Measurements from ENCODE around the gene KLHDC3. TPM values are rescaled to one million over a fixed set of nuclear protein-coding genes. Genes with fewer than 3 reads are reported as not detected.

Gene KLHDC3
- total RNA-seq, 2 donors from 2014 or later = 29.7 to 44.6 TPM

DNA sequence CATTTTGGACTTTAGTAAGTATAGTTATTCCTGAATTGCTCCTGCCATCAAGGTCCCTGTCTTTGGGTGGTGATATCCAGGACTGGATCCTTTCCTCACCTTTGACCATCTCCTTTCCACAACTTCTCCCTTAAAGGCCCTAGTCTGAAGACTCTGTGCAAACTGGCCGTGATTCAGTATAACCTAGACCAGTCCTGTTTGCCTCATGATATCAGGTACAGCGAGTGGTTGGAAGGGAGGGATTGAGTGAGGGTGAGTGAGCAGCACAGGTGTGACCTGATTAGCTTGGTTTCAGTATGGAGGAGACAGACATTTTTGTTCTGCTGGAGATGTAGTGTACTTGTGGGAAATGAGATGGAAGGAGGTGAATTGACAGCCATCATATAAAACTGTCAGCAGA is 5.1 kb downstream of the KLHDC3 start:
- intact Hi-C loops (cut with DNase I) = loop anchor here (5.0 kb wide), 1 partner anchor 38 kb away; the partner anchor contains the start of genes KLC4 and MRPL2
- Histone ChIP-seq H3K36me3 (replicated peaks in 1 of 2; ENCODE audit: insufficient read depth in 1 of 2, low read depth in 2 of 2) (peaks cover 0 to 2% of the 10 kb centered on the region in 2 donors), H3K27ac (no peak overlapping the region), H3K4me1 (peaks cover 60% of the 10 kb centered on the region), H3K9me3 (no peaks in the 10 kb centered on the region), H3K27me3 (no peaks in the 10 kb centered on the region), H3K4me3 (no peak overlapping the region)
- no peak for TF ChIP-seq POLR2A (IDR thresholded peaks at IDR 0.05)
- TF ChIP-seq CTCF (IDR thresholded peaks at IDR 0.05) = no peak
- 64 to 71% methylated on average over 2 of the region's 2 CpGs for WGBS, 2 donors
- no peak for DNase-seq
- ATAC-seq = no peak

GRCh38 chr6:43020052-43020705 is 6.1 kb downstream of the KLHDC3 start:
- Histone ChIP-seq H3K36me3 (replicated peaks in 1 of 2; ENCODE audit: insufficient read depth in 1 of 2, low read depth in 2 of 2) (peaks cover 0 to 5% of the 10 kb centered on the region in 2 donors), H3K9me3 (no peaks in the 10 kb centered on the region), H3K27ac (peak overlapping the region in 3 of 4 donors; percentile 71 to 86 (median 86)), H3K4me1 (peaks cover 57% of the 10 kb centered on the region), H3K27me3 (no peaks in the 10 kb centered on the region), H3K4me3 (no peak overlapping the region)
- ATAC-seq (no peak), DNase-seq (no peak)
- TF ChIP-seq CTCF (IDR thresholded peaks at IDR 0.05) (no peak), POLR2A (IDR thresholded peaks at IDR 0.05) (no peak)
- 91 to 95% methylated on average over 3 of the region's 3 CpGs for WGBS, 2 donors
- intact Hi-C loops (cut with DNase I) = no loop called here

DNA sequence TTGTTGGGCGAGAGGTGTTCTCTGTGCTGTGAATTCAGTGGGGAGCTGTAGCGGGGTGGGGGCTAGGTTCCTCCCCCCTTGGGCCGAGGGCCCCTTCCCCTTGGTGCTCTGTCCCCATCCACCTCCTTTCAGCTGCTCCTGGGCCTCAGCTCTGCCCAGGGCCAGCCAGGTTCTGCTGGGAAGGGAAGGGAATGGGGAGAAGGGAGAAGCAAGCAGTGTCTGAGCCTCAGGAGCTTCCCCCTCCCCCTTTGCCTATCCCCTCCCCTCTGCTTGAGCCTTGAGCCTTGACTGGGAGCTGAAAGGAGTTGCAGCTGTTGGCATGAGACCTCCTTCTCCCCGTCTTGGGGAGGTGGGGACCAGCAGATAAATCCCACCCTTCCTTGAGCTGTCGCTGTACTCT is 6.8 kb downstream of the KLHDC3 start:
- intact Hi-C loops (cut with DNase I) = no loop called here
- H3K4me1 ChIP-seq = peaks cover 52% of the 10 kb centered on the region
- H3K27ac ChIP-seq = peak overlapping the region; percentile 71 to 86 (median 80)
- peak; percentile 20 for ATAC-seq
- H3K9me3 ChIP-seq = no peaks in the 10 kb centered on the region
- H3K27me3 ChIP-seq = no peaks in the 10 kb centered on the region
- H3K4me3 ChIP-seq = peak overlapping the region; percentile 75 to 86
- no peak for TF ChIP-seq CTCF (IDR thresholded peaks at IDR 0.05)
- H3K36me3 ChIP-seq (replicated peaks in 1 of 2; ENCODE audit: insufficient read depth in 1 of 2, low read depth in 2 of 2) = peaks cover 0 to 6% of the 10 kb centered on the region in 2 donors
- WGBS, 2 donors = 47 to 50% methylated on average over 5 of the region's 5 CpGs
- DNase-seq = no peak

DNA sequence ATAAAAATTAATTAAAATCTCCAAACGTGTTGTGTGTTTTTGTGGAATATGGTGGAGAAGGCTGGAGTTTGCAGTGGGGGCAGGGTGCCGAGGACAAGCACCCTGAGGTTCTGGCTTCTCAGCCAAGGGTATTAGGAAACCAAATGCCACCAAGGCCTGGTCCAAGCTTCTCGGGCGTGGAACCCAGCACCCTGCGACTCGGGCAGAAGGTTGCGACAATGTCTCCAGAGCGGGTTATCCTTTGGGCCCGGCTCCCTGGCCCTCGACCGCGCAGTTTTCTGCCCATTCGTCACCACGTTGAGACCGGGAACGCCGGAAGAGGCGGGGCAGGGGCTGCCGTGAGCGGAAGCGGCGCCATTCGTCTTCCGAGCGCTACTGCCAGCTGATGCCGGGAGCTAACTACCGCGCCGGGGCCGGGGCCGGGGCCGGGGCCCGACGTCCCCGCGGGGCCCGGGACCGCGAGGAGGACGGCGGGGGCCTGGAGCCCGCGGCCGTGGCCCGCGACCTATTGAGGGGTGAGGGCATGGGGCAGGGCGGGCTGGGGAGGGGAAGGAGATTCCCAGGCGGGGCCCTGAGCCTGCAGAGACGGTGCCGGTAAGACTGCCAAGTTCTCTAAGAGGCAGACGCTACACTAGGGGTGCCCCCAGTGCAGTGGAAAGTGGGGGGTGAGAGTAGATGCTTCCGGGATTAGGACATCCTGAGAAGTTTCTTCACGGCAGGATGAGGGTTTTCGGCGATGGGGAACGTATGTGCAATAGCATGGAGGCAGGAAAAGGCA is 7.4 kb downstream of the KLHDC3 start, which contains the start of gene RRP36:
Gene RRP36 (plus strand): TSS at position 354 of the 778 bp plus-strand sequence. CDS start 32 bp downstream, at position 386.
- TF ChIP-seq POLR2A (IDR thresholded peaks at IDR 0.05) = peak; percentile 38 to 77 (median 69)
- no peak for TF ChIP-seq CTCF (IDR thresholded peaks at IDR 0.05)
- peak within 1 kb of the TSS; percentile 71 to 86 (median 80) for H3K27ac ChIP-seq
- DNase-seq = peak; percentile 79 to 86 (median 80)
- H3K9me3 ChIP-seq = no peaks in the 10 kb centered on the region
- H3K36me3 ChIP-seq (replicated peaks in 1 of 2; ENCODE audit: insufficient read depth in 1 of 2, low read depth in 2 of 2) = peaks cover 0 to 9% of the 10 kb centered on the region in 2 donors
- 0 to 1% methylated on average over 14 to 52 of the region's 56 CpGs for WGBS, 2 donors
- H3K4me1 ChIP-seq = peaks cover 46% of the 10 kb centered on the region
- intact Hi-C loops (cut with DNase I) = no loop called here
- peak within 1 kb of the TSS; percentile 75 to 86 for H3K4me3 ChIP-seq
- no peaks in the 10 kb centered on the region for H3K27me3 ChIP-seq
- ATAC-seq = peak; percentile 92

Measured in body of pancreas (tissue), 4 donors.